H1 (cell line): ENCODE measurements around the gene FKBP6. TPM values are rescaled to one million over a fixed set of nuclear protein-coding genes. Genes with fewer than 3 reads are reported as not detected.

Experiments used
- ASH2L ChIP-seq: fragments of 200-600, 300-600 bp; sonication (generic); IDR thresholded peaks from one replicate; pipeline ENCODE4 v1.7.1; 2017; ENCODE audit warnings: low read length
- CBX5 ChIP-seq: fragments of 300-800, 300-1000 bp; sonication (generic); IDR thresholded peaks from 2 replicates; pipeline ENCODE4 v1.7.1; 2016; ENCODE audit warnings: antibody characterized with exemption, low read length, low read depth
- JUN ChIP-seq: IDR thresholded peaks from 2 replicates; pipeline ENCODE4 v1.6.1; 2011; ENCODE audit warnings: low read depth, mild to moderate bottlenecking, improper control_type of control experiment, low read length
- JUND ChIP-seq: IDR thresholded peaks from 2 replicates; pipeline ENCODE4 v1.6.1; 2011; ENCODE audit warnings: mild to moderate bottlenecking, improper control_type of control experiment, low read length
- KDM4A ChIP-seq: IDR thresholded peaks from one replicate; pipeline ENCODE4 v1.7.1; 2012; ENCODE audit warnings: low read depth, mild to moderate bottlenecking, moderate library complexity, low read length, inconsistent platforms; ENCODE audit not compliant: severe bottlenecking
- RAD21 ChIP-seq, 2 experiments: IDR thresholded peaks in 1 of 2; conservative IDR thresholded peaks in 1 of 2; 2 replicates each; pipeline ENCODE4 v1.6.1; 2011; ENCODE audit warnings: low read depth in 2 of 2, low read length in 2 of 2, improper control_type of control experiment in 1 of 2, inconsistent platforms in 1 of 2, mild to moderate bottlenecking in 1 of 2, moderate library complexity in 1 of 2
- TAF7 ChIP-seq: optimal IDR thresholded peaks from 2 replicates; pipeline ENCODE3; 2011; ENCODE audit warnings: low read depth, mild to moderate bottlenecking, inconsistent platforms, low read length, moderate library complexity, borderline replicate concordance
- TBP ChIP-seq: IDR thresholded peaks from 2 replicates; pipeline ENCODE4 v1.6.1; 2011; ENCODE audit warnings: low read depth, low read length, improper control_type of control experiment
- TCF12 ChIP-seq: IDR thresholded peaks from 2 replicates; pipeline ENCODE4 v1.6.1; 2011; ENCODE audit warnings: low read depth, mild to moderate bottlenecking, low read length
- YY1 ChIP-seq: IDR thresholded peaks from 2 replicates; pipeline ENCODE4 v1.6.1; 2011; ENCODE audit warnings: low read depth, mild to moderate bottlenecking, low read length
- polyA plus RNA-seq, 7 experiments: library from polyadenylated mRNA; depleted of rRNA in 3 of 7; stranded (reverse) in 5 of 7; unstranded in 2 of 7; fragments of >200 nt in 5 of 7; fragments of 200-250 nt in 2 of 7; gene quantifications; 1 replicate in 5 of 7; 2 replicates in 1 of 7; 4 replicates in 1 of 7; pipeline versions ENCODE4 v1.2.1 to v1.2.3, GENCODE V29; 2011 to 2013; ENCODE audit warnings: missing spikeins in 2 of 7, mixed read lengths in 2 of 7
- total RNA-seq: library from RNA; stranded (reverse); fragmentation: NEBNext Ultra II Directional; extraction: Animal tissue kit (Norgen Biotek cat#: 25700); gene quantifications from 2 replicates; pipeline ENCODE4 v1.2.1, GENCODE V29; 2021
- TF ChIP-seq, protein P1 (sequence below): fragments of 300-600 bp; sonication (generic); IDR thresholded peaks from 2 replicates; pipeline ENCODE4 v1.7.1; 2012; ENCODE audit warnings: low read length, moderate library complexity, mild to moderate bottlenecking, inconsistent platforms; ENCODE audit not compliant: insufficient replicate concordance
- TF ChIP-seq, protein P2 (sequence below): IDR thresholded peaks from 2 replicates; pipeline ENCODE4 v1.6.1; 2012; ENCODE audit warnings: inconsistent platforms

The FKBP6 gene
- total and polyA plus RNA-seq, 2 of the 8 experiments (the other 6 are each of a cell fraction or from before 2014, with no cell fraction given): 0.14 to 0.19 TPM

DNA sequence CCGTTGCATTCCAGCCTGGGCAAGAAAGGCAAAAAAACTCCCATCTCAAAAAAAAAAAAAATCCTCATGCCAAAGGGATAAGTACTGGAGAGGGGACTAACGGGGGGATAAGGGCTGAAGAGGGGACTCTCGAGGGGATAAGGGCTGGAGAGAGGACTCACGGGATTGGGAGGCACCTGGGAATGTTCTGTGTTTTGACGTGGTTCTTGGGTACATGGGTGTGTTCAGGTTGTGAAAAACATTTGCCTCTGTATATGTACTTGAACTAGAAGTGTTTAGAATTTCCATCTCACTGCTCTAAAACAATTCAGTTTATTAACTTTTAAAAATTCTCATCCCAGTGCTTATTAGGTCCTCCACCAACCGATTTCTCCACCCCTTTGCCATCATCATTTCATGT lies 4.5 kb downstream of the FKBP6 start (continued):
- TF ChIP-seq, protein P1, sequence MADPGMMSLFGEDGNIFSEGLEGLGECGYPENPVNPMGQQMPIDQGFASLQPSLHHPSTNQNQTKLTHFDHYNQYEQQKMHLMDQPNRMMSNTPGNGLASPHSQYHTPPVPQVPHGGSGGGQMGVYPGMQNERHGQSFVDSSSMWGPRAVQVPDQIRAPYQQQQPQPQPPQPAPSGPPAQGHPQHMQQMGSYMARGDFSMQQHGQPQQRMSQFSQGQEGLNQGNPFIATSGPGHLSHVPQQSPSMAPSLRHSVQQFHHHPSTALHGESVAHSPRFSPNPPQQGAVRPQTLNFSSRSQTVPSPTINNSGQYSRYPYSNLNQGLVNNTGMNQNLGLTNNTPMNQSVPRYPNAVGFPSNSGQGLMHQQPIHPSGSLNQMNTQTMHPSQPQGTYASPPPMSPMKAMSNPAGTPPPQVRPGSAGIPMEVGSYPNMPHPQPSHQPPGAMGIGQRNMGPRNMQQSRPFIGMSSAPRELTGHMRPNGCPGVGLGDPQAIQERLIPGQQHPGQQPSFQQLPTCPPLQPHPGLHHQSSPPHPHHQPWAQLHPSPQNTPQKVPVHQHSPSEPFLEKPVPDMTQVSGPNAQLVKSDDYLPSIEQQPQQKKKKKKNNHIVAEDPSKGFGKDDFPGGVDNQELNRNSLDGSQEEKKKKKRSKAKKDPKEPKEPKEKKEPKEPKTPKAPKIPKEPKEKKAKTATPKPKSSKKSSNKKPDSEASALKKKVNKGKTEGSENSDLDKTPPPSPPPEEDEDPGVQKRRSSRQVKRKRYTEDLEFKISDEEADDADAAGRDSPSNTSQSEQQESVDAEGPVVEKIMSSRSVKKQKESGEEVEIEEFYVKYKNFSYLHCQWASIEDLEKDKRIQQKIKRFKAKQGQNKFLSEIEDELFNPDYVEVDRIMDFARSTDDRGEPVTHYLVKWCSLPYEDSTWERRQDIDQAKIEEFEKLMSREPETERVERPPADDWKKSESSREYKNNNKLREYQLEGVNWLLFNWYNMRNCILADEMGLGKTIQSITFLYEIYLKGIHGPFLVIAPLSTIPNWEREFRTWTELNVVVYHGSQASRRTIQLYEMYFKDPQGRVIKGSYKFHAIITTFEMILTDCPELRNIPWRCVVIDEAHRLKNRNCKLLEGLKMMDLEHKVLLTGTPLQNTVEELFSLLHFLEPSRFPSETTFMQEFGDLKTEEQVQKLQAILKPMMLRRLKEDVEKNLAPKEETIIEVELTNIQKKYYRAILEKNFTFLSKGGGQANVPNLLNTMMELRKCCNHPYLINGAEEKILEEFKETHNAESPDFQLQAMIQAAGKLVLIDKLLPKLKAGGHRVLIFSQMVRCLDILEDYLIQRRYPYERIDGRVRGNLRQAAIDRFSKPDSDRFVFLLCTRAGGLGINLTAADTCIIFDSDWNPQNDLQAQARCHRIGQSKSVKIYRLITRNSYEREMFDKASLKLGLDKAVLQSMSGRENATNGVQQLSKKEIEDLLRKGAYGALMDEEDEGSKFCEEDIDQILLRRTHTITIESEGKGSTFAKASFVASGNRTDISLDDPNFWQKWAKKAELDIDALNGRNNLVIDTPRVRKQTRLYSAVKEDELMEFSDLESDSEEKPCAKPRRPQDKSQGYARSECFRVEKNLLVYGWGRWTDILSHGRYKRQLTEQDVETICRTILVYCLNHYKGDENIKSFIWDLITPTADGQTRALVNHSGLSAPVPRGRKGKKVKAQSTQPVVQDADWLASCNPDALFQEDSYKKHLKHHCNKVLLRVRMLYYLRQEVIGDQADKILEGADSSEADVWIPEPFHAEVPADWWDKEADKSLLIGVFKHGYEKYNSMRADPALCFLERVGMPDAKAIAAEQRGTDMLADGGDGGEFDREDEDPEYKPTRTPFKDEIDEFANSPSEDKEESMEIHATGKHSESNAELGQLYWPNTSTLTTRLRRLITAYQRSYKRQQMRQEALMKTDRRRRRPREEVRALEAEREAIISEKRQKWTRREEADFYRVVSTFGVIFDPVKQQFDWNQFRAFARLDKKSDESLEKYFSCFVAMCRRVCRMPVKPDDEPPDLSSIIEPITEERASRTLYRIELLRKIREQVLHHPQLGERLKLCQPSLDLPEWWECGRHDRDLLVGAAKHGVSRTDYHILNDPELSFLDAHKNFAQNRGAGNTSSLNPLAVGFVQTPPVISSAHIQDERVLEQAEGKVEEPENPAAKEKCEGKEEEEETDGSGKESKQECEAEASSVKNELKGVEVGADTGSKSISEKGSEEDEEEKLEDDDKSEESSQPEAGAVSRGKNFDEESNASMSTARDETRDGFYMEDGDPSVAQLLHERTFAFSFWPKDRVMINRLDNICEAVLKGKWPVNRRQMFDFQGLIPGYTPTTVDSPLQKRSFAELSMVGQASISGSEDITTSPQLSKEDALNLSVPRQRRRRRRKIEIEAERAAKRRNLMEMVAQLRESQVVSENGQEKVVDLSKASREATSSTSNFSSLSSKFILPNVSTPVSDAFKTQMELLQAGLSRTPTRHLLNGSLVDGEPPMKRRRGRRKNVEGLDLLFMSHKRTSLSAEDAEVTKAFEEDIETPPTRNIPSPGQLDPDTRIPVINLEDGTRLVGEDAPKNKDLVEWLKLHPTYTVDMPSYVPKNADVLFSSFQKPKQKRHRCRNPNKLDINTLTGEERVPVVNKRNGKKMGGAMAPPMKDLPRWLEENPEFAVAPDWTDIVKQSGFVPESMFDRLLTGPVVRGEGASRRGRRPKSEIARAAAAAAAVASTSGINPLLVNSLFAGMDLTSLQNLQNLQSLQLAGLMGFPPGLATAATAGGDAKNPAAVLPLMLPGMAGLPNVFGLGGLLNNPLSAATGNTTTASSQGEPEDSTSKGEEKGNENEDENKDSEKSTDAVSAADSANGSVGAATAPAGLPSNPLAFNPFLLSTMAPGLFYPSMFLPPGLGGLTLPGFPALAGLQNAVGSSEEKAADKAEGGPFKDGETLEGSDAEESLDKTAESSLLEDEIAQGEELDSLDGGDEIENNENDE: no peak
- TF ChIP-seq ASH2L (no peak), CBX5 (no peak), RAD21 (IDR thresholded peaks at IDR 0.05 in 1 of 2, conservative IDR thresholded peaks at IDR 0.05 in 1 of 2; ENCODE audit: low read depth in 2 of 2, low read length in 2 of 2) (no peak), JUN (no peak), KDM4A (no peak), TCF12 (no peak), TAF7 (no peak), JUND (no peak), YY1 (no peak), TBP (no peak)
- TF ChIP-seq, protein P2, sequence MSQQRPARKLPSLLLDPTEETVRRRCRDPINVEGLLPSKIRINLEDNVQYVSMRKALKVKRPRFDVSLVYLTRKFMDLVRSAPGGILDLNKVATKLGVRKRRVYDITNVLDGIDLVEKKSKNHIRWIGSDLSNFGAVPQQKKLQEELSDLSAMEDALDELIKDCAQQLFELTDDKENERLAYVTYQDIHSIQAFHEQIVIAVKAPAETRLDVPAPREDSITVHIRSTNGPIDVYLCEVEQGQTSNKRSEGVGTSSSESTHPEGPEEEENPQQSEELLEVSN: no peak
